PC-3 (cell line): Measurements from ENCODE around the gene LTBP1. TPM values are rescaled to one million over a fixed set of nuclear protein-coding genes. Genes with fewer than 3 reads are reported as not detected.

ENCODE experiments used
- ATAC-seq: fragments of 200-7000 bp; cut with Tn5 transposase; 2 replicates; pipeline ENCODE4 v1.9.1; 2020; ENCODE audit warnings: mild to moderate bottlenecking, moderate library complexity
- BruUV-seq: library from RNA; stranded (reverse); fragments of 400-500 nt; replicated peaks from 2 replicates; lab custom pipeline; 2021; lab: Mats Ljungman, UMichigan
- CTCF ChIA-PET: fragments of 300-600 bp; sonication (Branson Sonifier 250); formaldehyde crosslinking; loops from one replicate; lab custom pipeline; 2022; ENCODE audit warnings: antibody characterized with exemption; lab: Charles Lee
- POLR2A ChIA-PET: fragments of 300-600 bp; sonication (Branson Sonifier 250); formaldehyde crosslinking; loops from one replicate; lab custom pipeline; 2022; ENCODE audit warnings: antibody characterized with exemption; ENCODE audit not compliant: unreplicated experiment; lab: Charles Lee
- DNase-seq: peaks from one replicate; pipeline ENCODE4 v3.0.0-alpha.2; 2015
- H2AFZ ChIP-seq: fragments of 300-600 bp; sonication (generic); 2 replicates; pipeline ENCODE4 v1.6.0; 2016; ENCODE audit warnings: antibody characterized with exemption, low read length
- H3F3A ChIP-seq: fragments of 300-600 bp; sonication (generic); one replicate; pipeline ENCODE4 v1.6.0; 2017; ENCODE audit warnings: antibody characterized with exemption, low read length, control low read depth, mild to moderate bottlenecking; ENCODE audit not compliant: unreplicated experiment
- H3K27ac ChIP-seq: fragments of 300-600 bp; sonication (generic); 2 replicates; pipeline ENCODE4 v1.5.1; 2016; ENCODE audit warnings: mild to moderate bottlenecking, low read length
- H3K27me3 ChIP-seq: fragments of 300-600 bp; sonication (generic); 2 replicates; pipeline ENCODE4 v1.6.1; 2016; ENCODE audit warnings: low read length, mixed read lengths
- H3K36me3 ChIP-seq: fragments of 300-600 bp; sonication (generic); 2 replicates; pipeline ENCODE4 v1.6.1; 2016; ENCODE audit warnings: low read depth, mixed run types, low read length, mixed read lengths
- H3K4me1 ChIP-seq: fragments of 300-600 bp; sonication (generic); 2 replicates; pipeline ENCODE4 v1.5.1; 2016; ENCODE audit warnings: low read length; ENCODE audit not compliant: insufficient read depth
- H3K4me2 ChIP-seq: fragments of 300-600 bp; sonication (generic); 2 replicates; pipeline ENCODE4 v1.6.0; 2016; ENCODE audit warnings: low read length
- H3K4me3 ChIP-seq: fragments of 300-600 bp; sonication (generic); 2 replicates; pipeline ENCODE4 v1.5.1; 2016; ENCODE audit warnings: mild to moderate bottlenecking, low read length, mixed read lengths
- H3K79me2 ChIP-seq: fragments of 300-600 bp; sonication (generic); 2 replicates; pipeline ENCODE4 v1.6.1; 2017; ENCODE audit warnings: low read length, mixed read lengths
- H3K9ac ChIP-seq: fragments of 300-600 bp; sonication (generic); 2 replicates; pipeline ENCODE4 v1.6.0; 2016; ENCODE audit warnings: mild to moderate bottlenecking, low read length
- H3K9me2 ChIP-seq: fragments of 300-600 bp; sonication (generic); replicated peaks from 2 replicates; pipeline ENCODE4 v1.6.1; 2016; ENCODE audit warnings: mixed run types, low read length, mixed read lengths
- H3K9me3 ChIP-seq: fragments of 300-600 bp; sonication (generic); 2 replicates; pipeline ENCODE4 v1.6.1; 2016; ENCODE audit warnings: low read length, mixed read lengths
- H4K20me1 ChIP-seq: fragments of 300-600 bp; sonication (generic); 2 replicates; pipeline ENCODE4 v1.6.1; 2016; ENCODE audit warnings: low read length, mixed read lengths
- CTCF ChIP-seq: fragments of 300-600 bp; sonication (generic); conservative IDR thresholded peaks from 2 replicates; pipeline ENCODE4 v1.5.1; 2017; ENCODE audit warnings: antibody characterized with exemption, low read depth, mild to moderate bottlenecking, low read length
- EZH2 ChIP-seq: fragments of 300-600 bp; sonication (generic); IDR thresholded peaks from one replicate; pipeline ENCODE4 v1.6.1; 2017; ENCODE audit warnings: antibody characterized with exemption, mild to moderate bottlenecking, low read length; ENCODE audit not compliant: unreplicated experiment
- EZH2phosphoT487 ChIP-seq: fragments of 300-600 bp; sonication (generic); IDR thresholded peaks from 2 replicates; pipeline ENCODE4 v1.6.1; 2018; ENCODE audit warnings: mild to moderate bottlenecking, antibody characterized with exemption, low read length, borderline replicate concordance
- intact Hi-C: fragments of 100-400 bp; cut with micrococcal nuclease; formaldehyde crosslinking; loops from 2 replicates; pipeline ENCODE4 v1.9.0; 2023
- total RNA-seq: library from RNA; depleted of rRNA; stranded (reverse); fragments of >200 nt; gene quantifications from 2 replicates; pipeline ENCODE4 v1.2.3, GENCODE V29; 2014

The LTBP1 gene
- total RNA-seq, 1 experiment from 2014 or later = 45.9 TPM

- H3K4me1 ChIP-seq = peaks cover 25% of the 10 kb centered on the region
- H3K4me2 ChIP-seq = no peak overlapping the region
- BruUV-seq = no TSS peak
- POLR2A ChIA-PET = no interaction called here
- DNase-seq (no peak), ATAC-seq (no peak)
- intact Hi-C loops = no loop called here
- H3K27me3 ChIP-seq = no peaks in the 10 kb centered on the region
- no peaks in the 10 kb centered on the region for H3K9me3 ChIP-seq
- H3K9me2 ChIP-seq = no peaks in the 10 kb centered on the region
- H3K4me3 ChIP-seq = no peak overlapping the region
- H3F3A ChIP-seq = no peaks in the 10 kb centered on the region
- H3K27ac ChIP-seq = no peak overlapping the region
- no peaks in the 10 kb centered on the region for H3K36me3 ChIP-seq
- H4K20me1 ChIP-seq = no peaks in the 10 kb centered on the region
- H3K79me2 ChIP-seq = no peaks in the 10 kb centered on the region
- no peak overlapping the region for H2AFZ ChIP-seq
- no peak overlapping the region for H3K9ac ChIP-seq
- TF ChIP-seq EZH2phosphoT487 (no peak), EZH2 (no peak), CTCF (no peak)
- CTCF ChIA-PET = no interaction called here
Observed at GRCh38 chr2:33307659-33308270, 361.0 kb downstream of the LTBP1 start.

- Histone ChIP-seq H3K27ac (no peak overlapping the region), H4K20me1 (no peaks in the 10 kb centered on the region), H3K4me3 (no peak overlapping the region), H3K36me3 (no peaks in the 10 kb centered on the region), H3K9me3 (no peaks in the 10 kb centered on the region), H2AFZ (no peak overlapping the region), H3K4me2 (no peak overlapping the region), H3K9me2 (no peaks in the 10 kb centered on the region), H3K9ac (no peak overlapping the region), H3F3A (no peaks in the 10 kb centered on the region), H3K27me3 (no peaks in the 10 kb centered on the region), H3K79me2 (no peaks in the 10 kb centered on the region), H3K4me1 (0 out of 2 replicates have a peak, but pooled peaks cover 7% of the 10 kb centered on the region)
- TF ChIP-seq EZH2phosphoT487 (no peak), CTCF (no peak), EZH2 (no peak)
- no TSS peak for BruUV-seq
- intact Hi-C loops = no loop called here
- ATAC-seq = no peak
- DNase-seq = no peak
- CTCF ChIA-PET = no interaction called here
- POLR2A ChIA-PET = no interaction called here
Observed at GRCh38 chr2:33312355-33312754, 365.6 kb downstream of the LTBP1 start.

- H4K20me1 ChIP-seq = no peaks in the 10 kb centered on the region
- POLR2A ChIA-PET = no interaction called here
- H3K9me2 ChIP-seq = no peaks in the 10 kb centered on the region
- intact Hi-C loops = no loop called here
- DNase-seq = no peak
- no peaks in the 10 kb centered on the region for H3F3A ChIP-seq
- no peak overlapping the region for H3K9ac ChIP-seq
- H3K4me2 ChIP-seq = no peak overlapping the region
- TF ChIP-seq EZH2 (no peak), CTCF (no peak), EZH2phosphoT487 (no peak)
- ATAC-seq = no peak
- no peaks in the 10 kb centered on the region for H3K9me3 ChIP-seq
- no peak overlapping the region for H3K27ac ChIP-seq
- no peaks in the 10 kb centered on the region for H3K27me3 ChIP-seq
- CTCF ChIA-PET = no interaction called here
- 0 out of 2 replicates have a peak, but pooled peaks cover under 1% of the 10 kb centered on the region for H3K4me1 ChIP-seq
- BruUV-seq = no TSS peak
- no peak overlapping the region for H2AFZ ChIP-seq
- no peak overlapping the region for H3K4me3 ChIP-seq
- no peaks in the 10 kb centered on the region for H3K36me3 ChIP-seq
- no peaks in the 10 kb centered on the region for H3K79me2 ChIP-seq
Observed at GRCh38 chr2:33313039-33313438, 366.3 kb downstream of the LTBP1 start.
